GM19452 (cell line): ENCODE results near the gene TXNRD1.
"Not testable (repeated sequence)": the region's sequence is repeated elsewhere in the genome, so short reads cannot be mapped to it uniquely, and the experiment has no call there.

Experiments
- ATAC-seq: cut with Tn5 transposase; IDR thresholded peaks from one replicate; pipeline ENCODE4 v1.9.1; 2021; ENCODE audit not compliant: unreplicated experiment

The TXNRD1 gene

DNA sequence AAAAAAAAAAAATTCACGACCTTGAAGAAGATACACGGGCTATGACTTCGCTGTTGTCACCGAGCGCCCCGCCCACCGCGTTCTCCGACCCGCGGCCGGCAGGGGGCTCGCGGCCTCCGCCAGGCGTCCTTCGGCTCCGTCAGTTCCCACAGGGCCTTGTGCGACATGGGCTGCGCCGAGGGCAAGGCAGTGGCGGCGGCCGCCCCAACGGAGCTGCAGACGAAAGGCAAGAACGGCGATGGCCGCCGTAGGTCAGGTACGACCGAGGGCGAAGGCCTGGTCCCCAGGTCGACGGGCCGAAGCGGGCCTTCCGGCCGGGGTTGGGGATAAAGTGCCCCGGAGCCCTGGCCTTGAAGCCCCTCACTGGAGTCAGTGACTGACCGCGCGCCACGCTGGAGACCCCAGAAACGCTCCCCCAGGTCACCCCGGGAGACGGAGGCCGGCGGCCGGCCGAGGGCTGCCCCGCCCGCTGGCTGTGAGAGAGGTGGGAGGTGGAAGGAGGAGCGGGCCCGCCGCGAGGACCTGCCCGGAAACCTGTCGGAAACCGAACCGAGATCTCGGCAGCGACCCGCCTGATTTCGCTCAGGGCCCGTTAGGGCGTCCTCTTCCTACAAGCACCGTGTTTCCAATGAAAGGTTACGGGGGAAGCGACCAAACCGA is at the start of gene TXNRD1:
Gene TXNRD1, plus strand, starts transcription at position 142 of the 660 bp plus-strand sequence. Its CDS starts 24 bp downstream, at position 166.
- peak; percentile 95 for ATAC-seq

DNA sequence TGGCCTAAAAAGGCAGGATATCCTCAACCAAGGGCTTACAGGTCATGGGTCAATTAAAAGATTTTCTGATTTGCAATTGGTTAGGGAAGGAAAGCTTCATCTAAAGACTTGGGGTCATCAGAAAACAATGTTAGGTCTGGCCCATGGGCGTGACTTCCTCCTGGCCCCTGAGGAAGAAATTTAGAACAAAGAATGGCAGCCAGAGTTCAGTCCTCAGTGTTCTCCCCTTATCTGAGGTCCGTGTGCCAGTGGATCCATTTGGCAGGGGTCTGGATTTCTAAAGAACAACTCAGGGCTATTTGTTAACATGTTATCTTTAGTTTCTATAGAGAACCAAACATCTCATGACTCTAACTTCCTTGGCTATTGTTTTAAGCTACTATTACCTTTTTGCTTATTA is 49.8 kb upstream of the TXNRD1 start:
- ATAC-seq, result no peak

DNA sequence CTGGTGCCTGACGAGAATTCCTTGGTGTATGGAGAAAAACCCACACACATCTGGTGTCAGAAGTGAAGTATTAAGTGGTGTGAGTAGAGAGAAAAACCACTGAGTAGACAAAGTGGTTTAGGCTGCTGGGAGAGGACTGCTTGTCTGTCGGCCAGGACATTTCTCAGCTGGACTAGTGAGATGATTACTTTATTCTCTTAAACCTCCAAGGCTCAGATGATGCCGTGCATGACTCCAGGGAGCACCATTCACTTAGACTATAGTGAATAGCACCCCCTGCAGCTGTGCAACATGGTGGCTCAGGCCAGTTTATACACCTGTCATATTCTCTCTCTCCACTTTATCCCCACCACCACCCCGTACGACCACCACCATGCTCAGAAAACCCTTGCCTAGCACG is 49.1 kb upstream of the TXNRD1 start:
- ATAC-seq, result no peak

DNA sequence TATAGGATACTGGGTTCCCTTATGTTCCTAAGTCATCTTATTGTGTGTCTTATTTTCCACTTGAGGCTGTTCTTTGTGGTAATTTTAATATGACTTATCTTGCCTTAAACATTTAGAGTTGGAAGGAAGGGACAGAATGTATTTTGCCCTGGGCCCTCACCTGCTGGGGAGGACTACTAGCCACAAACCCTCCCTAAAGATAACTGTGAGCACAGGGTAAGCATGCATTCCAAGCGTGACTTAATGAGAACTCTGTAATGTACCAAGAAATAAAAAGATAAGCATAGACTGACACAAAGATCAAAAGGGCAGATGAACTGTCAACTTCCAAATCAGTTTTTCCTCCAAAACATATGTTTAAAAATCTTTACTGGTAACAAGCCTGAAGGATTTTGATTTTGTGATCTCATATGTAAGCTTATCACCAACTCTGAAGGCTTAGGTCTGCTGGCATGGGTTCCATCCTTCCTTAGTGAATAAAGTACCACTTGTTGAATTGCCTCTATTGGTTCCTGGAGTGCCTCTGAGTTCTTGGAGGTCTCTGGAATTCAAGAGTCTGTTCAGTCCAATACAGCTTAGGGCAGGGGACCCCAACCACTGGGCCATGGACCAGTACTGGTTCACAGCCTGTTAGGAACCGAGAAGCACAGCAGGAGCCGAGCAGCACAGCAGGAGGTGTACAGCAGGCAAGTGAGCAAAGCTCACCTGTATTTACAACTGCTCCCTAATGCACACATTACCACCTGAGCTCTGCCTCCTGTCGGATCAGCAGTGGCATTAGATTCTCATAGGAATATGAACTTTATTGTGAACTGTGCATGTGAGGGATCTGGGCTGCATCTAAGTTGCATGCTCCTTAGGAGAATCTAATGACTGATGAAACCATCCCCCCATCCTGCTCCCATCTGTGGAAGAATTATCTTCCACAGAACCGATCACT is 47.8 kb upstream of the TXNRD1 start:
- no peak for ATAC-seq

DNA sequence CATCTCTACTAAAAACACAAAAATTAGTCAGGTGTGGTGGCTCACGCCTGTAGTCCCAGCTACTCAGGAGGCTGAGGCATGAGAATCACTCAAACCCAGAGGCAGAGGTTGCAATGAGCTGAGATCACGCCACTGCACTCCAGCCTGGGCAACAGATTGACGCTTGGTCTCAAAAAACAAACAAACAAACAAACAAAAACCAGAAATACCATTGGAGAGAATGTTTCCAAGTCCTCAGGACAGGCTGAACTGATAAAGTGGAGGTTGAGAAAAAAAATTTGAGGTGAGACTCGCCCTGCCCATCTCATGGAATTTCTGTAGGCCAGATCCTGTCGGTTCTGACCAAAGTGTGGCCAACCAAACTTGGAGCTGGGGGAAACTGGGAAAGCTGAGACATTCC is 47.0 kb upstream of the TXNRD1 start:
- no peak for ATAC-seq

DNA sequence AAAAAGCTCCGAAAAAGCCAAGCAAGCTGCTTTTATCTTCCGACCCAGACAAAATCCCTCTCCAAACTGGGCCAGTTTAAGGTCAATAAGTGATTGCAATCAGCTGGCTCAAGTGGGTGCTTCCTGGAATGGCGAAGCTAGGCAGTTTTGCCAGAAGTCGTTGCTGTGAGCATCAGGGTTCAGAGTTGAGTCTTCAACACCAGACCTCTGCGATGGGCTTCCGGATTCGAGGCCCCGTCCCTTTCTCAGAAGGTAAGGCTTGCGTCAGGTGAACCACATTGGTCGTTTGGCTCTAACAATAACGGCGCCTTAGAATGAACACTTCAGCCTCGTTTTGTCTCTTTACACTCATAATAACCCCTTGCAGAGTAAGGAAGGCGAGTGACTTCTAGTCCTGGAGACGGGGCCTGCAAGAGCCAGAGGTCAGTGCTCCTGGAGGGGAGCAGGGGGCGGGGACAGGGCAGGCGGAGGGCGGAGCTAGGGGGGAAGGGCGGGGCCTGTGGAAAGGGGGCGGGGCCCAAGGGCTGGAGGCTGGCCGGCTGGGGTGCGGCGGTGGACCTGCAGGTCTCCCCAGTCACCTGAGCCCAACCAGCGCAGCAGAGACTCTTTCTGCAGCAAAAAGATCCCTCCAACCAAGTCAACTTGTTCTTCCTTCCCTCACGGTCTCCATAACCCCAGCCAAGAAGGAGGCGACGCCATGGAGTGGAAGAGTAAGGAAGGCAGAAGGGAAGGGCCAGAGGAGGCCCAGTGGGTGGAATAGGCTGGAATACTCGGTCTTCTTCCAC is 43.6 kb upstream of the TXNRD1 start:
- ATAC-seq, result no peak

DNA sequence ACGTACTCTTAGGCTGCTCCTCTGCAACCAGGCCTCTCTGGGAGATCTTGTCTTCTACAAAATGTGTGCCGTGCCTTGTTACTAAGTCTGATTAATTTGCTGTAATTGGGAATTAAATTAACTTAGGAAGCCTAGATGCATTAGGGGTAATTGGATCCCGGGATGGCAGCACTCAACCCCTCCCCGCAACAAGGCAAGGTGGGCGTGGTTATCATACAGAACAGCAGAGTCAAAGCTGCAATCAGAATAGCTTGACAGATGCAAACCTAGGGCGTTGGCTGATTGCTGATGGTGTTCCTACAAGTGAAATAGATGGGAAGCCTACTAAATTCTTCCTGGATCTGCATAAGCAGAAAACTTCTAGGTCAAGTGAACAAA is 43.0 kb upstream of the TXNRD1 start:
- ATAC-seq, result no peak

DNA sequence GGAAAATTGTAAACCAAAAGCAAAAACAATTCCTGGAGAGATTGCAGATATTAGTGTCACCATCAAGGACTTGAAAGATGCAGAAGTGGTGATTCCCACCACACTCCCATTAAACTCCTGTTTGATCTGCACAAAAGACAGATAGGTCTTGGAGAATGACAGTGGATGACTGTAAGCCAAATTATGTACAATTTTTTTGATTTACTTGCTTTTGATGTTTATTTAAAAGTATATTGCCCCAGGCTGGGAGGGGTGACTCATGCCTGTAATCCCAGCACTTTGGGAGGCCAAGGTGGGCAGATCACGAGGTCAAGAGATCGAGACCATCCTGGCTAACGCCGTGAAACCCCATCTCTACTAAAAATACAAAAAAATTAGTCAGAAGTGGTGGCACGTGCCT is 41.8 kb upstream of the TXNRD1 start:
- not testable (repeated sequence) for ATAC-seq

DNA sequence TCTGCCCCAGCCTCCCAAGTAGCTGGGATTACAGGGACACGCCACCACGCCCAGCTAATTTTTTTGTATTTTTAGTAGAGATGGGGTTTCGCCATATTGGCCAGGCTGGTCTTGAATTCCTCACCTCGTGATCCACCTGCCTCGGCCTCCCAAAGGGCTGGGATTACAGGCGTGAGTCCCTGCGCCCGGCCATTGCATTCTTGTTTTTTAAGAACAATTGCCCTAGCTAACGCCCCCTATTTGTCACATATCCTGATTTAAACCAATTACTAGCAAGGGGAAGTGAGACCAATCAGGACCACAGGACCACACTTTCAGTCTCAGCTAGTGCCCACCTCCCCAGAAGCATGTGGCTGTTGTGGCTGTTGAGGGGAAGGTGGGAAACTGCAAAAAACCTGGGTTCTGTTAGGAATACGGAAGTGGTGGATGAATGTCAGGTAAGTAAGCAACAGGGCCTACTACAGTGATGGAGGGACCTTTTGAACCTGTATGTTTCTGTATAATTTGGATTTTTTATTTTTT is 39.8 kb upstream of the TXNRD1 start:
- no peak for ATAC-seq

DNA sequence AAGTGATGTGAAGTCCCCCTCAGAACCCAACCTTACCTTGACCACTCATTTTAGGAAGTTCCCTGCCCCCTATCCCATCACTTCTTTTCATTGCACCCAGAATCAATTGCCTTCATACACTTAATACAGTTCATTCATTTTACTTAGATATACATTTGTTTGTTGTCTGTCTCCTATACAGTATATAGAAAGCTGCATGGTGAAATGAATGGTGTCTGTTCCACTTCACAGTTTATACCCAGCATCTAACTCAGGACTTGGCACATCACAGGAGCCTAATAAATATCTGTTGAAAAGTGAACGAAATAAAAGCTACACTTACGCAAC is 38.3 kb upstream of the TXNRD1 start:
- ATAC-seq, result no peak

DNA sequence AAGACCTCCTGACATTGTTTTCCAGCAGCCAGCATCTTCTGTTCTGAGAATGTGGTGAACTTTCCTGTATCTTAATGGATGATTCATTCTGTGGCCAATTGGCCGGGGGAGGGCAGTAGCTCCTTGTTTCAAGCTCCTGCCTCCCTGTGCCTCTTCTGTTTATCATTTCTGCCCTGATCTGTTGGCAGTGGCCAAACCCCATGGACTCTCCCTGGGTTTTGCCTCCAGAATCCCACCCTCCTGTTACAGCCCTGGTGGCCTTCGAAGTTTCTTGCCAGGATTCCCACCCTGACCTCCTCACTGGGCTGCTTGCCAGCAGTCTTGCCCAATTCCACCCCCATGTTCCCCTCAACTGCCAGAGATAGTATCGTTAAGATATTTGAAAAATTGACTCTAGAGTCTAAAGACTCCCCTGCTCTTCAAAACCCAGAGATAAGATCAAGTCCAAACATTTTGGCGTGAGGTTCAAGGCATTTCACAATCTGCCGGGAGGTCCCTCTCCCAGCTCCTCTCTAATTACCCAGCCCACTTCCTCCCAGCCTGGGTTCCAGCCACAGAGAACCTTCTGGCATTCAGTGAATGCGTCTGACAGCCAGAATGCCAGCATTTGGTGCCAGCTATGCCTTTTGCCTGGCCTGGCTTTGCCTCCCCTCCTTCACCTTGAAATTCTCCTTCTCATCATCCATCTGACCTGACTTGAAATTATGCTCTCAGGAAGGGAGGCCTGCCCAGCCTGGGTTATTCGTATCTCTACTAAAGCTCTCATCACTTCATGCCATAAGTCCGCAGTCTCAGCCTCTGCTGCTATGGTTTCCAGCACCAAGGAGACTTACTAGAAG is 37.7 kb upstream of the TXNRD1 start:
- ATAC-seq, result no peak

DNA sequence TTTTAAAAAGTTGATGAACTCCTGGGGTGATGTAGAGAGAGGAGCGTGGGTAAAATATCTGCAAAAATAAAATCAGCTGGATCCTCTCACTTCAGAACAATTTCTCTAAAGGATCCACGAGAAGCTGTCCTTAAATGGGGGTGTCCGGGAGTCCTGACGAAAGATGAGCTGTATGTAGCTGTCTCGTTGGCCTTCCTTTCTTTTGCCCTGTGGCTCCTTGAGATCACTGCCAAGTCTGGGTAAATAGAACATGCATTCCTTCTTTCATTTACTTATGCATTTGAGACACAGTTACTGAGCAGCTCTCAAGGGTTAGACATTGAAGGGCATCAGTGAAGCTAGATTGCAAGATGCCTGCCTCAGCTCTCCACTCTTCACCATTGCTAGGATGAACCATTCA is 35.2 kb upstream of the TXNRD1 start:
- no peak for ATAC-seq

DNA sequence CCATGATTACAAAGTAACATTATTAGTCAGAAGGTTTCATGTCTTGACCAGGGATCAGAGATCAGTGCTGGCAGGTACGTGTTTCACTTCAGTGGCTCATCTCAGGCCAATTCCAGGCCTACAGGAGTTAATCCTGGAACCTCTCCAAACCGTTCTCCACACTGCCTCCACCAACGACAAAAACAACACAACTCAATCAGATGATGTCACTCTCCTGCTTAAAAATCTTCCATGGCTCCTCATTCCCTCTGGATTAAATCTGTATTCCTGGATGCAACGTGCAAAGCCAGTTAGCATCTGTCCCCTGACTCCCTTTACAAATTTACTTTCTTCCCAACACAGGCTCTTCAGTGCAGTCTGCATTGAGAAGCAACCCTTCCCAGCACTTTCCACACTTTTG is 34.3 kb upstream of the TXNRD1 start:
- no peak for ATAC-seq

DNA sequence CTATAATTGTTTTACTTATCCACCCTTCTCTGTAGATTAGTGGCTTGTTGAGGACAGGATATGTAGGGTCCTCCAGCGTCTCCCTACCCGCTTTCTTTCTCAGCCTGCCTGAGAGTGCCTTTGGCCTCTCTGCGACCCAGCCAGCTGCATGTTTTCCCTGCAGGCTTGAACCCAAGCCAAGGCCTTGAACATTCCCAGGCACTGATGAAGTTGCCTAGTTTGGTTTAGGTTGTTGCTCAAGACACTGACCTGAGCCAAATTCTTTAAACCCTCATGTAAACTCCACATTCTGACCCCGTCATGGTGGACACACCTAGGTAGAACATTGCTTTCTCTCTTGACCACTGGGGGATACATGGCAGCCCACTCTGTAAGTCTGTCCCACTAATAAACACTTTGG is 33.4 kb upstream of the TXNRD1 start:
- ATAC-seq, result no peak

DNA sequence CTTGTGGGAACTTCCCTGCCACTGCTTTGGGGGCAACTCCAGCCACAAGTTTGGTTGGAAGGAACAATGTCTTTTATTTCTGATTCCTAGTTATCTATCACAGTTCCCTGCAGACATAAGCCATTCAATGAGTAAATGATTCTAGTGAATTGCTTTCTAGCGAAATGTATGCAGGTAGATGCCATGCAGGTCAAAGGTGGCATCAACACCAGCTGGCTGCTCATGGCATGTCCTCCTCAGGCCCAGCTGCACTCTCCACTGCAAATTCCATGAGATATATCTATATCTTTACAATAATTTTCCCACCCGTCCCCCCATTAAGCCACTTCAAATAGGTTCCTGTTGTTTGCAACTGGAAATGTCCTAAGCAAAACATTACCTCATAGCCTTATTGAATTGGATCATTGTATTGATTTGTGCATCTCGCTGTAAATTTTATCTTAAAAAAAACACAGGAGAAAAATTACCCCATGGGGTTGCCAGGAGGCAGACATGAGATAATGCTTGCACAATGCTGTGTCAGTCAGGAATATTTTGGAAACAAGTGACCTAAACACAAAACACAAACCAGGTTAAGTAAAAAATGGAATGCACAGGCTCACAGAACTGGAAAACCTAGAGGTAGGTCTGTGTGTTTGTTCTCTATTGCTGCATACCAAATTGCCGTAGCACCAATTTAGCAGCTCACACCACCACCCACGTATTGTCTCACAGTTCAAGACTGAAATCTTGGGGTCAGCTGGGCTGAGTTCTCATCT is 32.8 kb upstream of the TXNRD1 start:
- no peak for ATAC-seq

DNA sequence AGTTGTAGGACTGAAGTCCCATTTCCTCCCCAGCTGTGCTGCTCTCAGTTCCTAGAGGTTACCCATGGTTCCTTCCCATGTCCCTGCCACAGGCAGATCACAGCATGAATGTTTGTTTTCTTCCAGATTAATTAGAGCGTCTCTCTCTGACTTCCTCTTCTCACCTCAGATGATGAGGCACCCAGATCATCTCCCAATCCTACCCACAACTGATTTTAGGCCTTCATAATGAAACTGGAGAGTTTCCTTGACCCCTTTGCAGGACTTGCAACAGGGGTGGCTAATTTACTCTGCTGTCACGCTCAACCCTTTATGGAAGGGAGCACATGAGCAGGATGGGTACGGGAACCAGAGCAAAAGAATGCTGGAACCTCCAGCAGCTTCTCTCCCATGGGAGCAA is 32.1 kb upstream of the TXNRD1 start:
- ATAC-seq, result no peak

DNA sequence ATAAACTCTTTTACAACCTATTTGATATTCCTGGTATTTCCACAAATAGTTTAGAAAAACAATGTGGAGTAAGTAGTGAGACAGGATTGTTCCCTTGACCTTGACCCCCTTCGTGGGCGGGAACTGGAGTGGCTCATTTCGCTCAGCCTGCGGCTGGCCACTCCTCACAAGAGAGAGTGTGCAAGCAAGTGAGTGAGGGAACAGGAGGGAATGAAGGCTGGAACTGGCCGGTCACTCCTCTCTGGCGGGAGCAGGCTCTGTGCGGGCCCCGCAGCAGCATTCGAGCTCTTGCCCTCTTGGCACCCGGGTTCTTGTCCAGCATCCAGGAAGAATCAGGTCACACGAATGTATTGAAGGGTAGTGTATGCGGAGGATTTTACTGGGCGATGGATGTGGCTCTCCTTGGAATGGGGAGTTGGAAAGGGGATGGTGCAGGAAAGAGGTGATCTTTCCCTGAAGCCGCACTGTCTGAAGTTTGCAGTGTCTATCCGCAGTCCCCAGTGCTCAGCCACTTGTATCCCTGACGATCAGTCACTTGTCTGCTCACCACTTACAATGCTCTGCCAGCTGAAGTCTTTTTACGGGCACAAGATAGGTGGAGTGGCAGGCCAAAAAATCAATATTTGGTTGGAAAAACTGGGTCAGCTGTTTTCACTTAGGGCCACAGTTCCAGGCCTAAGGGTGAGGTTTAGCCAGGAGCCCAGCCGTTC is 28.0 kb upstream of the TXNRD1 start:
- no peak for ATAC-seq

DNA sequence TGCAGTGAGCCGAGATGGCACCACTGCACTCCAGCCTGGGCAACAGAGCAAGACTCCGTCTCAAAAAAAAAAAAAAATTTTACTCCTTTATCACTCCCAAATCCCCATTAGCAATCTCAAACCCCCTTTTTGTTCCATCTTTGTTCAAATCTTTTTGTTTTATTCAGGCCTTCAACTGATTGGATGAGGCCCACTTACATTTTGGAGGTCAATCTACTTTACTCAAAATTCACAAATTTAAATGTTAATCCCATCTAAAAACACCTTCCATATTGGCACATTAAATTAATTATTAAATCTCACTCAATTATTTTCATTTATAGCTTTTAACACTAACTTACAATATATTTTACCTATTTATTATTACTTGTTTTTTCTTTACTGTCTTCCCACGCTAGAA is 27.0 kb upstream of the TXNRD1 start:
- no peak for ATAC-seq

DNA sequence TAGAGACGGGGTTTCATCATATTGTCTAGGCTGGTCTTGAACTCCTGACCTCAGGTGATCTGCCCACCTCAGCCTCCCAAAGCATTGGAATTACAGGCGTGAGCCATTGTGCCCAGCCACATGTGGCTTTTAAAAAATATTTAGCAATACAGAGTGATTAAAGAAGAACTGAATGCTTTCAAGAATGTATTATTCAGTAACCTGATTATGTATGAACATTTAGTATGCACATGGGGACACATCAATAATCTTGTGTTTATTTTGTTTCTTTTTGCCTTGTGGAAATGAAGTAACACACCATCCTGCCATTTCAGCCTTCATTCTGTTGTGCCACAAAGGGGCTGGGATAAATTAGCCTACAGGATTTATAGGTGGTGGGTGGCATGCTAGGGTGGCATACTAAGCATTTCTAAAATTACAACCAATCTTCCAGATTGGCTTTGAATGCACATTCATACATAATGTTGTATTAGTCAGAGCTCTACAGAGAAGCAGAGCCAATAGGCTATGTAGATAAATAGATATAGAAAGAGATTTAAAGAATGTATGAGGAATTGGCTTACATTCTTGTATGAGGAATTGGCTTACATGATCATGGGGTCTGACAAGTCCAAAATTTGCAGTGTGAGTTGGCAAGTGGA is 25.5 kb upstream of the TXNRD1 start:
- ATAC-seq, result no peak
